ENCODE results near the gene FCGR3B. TPM values are rescaled to one million over a fixed set of nuclear protein-coding genes. Genes with fewer than 3 reads are reported as not detected.

The FCGR3B gene
- total RNA-seq (2022; extraction: Qiagen RNA extraction; ENCODE audit: low read depth) = not detected in 5 replicates

DNA sequence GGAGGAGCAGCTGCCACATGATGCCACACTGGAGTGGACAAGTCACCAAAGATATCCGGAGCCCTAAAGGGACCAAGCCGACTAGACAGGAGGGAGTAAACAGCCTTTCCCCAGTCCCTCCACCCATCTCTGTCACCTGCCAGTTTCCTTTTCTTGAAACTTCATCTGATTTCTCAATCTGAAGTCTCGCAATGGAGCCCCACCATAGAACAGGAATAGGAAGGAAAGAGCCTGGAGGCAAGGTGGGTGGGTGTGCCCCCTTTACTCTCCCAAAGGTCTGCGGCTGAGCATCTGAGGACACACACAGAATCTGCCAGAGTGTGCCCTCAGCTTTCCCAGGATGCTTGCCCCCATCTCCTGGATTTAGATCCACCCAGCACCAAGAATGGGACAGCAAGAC is at the start of gene FCGR3B:
Gene FCGR3B (minus strand): TSS at position 101 of the 400 bp plus-strand sequence. CDS start 82 bp downstream, at position 19.

GRCh38 chr1:161662684-161663339 is 31.8 kb upstream of the FCGR3B start, which contains the start of gene FCGR2B:
Gene FCGR2B, plus strand, starts transcription at chr1:161663143. Its CDS starts 99 bp downstream, at chr1:161663242.

Other genes with a start within 250 kb of the FCGR3B start
- gene FCGR2A, start 125.7 kb downstream of the FCGR3B start, total RNA-seq (2022; extraction: Qiagen RNA extraction; ENCODE audit: low read depth) = not detected in 5 replicates
- 1.1 to 10.4 TPM (median 2.8 TPM) in 5 replicates for gene HSPA6, start 106.6 kb downstream of the FCGR3B start, total RNA-seq (2022; extraction: Qiagen RNA extraction; ENCODE audit: low read depth)
- gene FCGR3A, start 81.4 kb downstream of the FCGR3B start, total RNA-seq (2022; extraction: Qiagen RNA extraction; ENCODE audit: low read depth) = not detected in 5 replicates
- gene FCGR2B, start 32.0 kb upstream of the FCGR3B start, total RNA-seq (2022; extraction: Qiagen RNA extraction; ENCODE audit: low read depth) = not detected in 5 replicates
- gene FCRLA, start 76.1 kb upstream of the FCGR3B start, total RNA-seq (2022; extraction: Qiagen RNA extraction; ENCODE audit: low read depth) = not detected in 5 replicates
- gene FCRLB, start 90.4 kb upstream of the FCGR3B start, total RNA-seq (2022; extraction: Qiagen RNA extraction; ENCODE audit: low read depth) = 1.1 to 2.0 TPM (median 1.8 TPM) in 5 replicates
- gene DUSP12, start 118.6 kb upstream of the FCGR3B start, total RNA-seq (2022; extraction: Qiagen RNA extraction; ENCODE audit: low read depth) = 42.9 to 57.7 TPM (median 45.6 TPM) in 5 replicates
- 11.1 to 17.5 TPM (median 13.1 TPM) in 5 replicates for gene ATF6, start 135.1 kb upstream of the FCGR3B start, total RNA-seq (2022; extraction: Qiagen RNA extraction; ENCODE audit: low read depth)